Measurements from ENCODE around the gene RNF144B. TPM values are rescaled to one million over a fixed set of nuclear protein-coding genes. Genes with fewer than 3 reads are reported as not detected.

The RNF144B gene
- total and polyA plus RNA-seq, 2 of the 13 experiments (the other 11 are each of a cell fraction or from before 2014, with no cell fraction given) = 1.8 to 4.3 TPM

DNA sequence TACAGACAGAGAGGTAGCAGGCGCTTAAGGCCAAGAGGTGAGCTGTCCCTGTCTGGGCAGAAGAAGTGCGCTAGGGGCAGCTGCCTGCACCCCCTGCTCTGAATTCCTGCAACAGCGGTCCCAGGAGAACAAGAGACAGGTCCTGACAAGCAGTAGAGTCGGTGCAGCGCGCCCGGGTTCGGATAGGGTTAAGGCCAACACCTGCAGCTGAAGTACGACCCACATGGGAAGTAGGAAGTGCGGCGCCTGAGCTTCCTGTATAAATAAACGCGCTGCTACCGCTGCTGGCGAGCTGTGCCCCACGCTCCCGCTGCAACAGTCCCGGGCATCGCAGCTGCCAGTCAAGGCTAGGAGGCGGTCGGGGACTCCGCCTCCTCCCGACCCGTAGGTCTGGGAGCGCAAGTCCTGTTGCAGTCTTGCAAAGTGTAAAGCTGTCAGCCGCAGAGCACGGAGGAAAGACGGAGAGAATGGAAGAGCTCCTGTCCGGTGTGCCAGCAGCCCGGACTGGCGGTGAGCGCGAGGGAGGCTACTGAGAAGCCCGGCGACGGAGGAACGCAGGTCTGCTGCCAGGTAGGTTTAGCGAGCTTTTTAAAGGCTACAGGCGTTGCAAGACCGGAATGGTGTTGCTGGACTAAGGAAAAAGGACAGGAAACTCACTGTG is at the start of gene RNF144B (continued):
- TF ChIP-seq, protein P1, sequence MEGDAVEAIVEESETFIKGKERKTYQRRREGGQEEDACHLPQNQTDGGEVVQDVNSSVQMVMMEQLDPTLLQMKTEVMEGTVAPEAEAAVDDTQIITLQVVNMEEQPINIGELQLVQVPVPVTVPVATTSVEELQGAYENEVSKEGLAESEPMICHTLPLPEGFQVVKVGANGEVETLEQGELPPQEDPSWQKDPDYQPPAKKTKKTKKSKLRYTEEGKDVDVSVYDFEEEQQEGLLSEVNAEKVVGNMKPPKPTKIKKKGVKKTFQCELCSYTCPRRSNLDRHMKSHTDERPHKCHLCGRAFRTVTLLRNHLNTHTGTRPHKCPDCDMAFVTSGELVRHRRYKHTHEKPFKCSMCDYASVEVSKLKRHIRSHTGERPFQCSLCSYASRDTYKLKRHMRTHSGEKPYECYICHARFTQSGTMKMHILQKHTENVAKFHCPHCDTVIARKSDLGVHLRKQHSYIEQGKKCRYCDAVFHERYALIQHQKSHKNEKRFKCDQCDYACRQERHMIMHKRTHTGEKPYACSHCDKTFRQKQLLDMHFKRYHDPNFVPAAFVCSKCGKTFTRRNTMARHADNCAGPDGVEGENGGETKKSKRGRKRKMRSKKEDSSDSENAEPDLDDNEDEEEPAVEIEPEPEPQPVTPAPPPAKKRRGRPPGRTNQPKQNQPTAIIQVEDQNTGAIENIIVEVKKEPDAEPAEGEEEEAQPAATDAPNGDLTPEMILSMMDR (CRISPR knock-in tag; IDR thresholded peaks at IDR 0.05) = peak; percentile 34; the same call in 1 of the 2 replicates
- TF ChIP-seq RBM39 (IDR thresholded peaks at IDR 0.05; ENCODE audit: low read depth, low read length, poor library complexity, severe bottlenecking) (peak; percentile 97), STAT5B (CRISPR knock-in tag; IDR thresholded peaks at IDR 0.05) (no peak), ZNF790 (CRISPR knock-in tag; IDR thresholded peaks at IDR 0.05; ENCODE audit: borderline replicate concordance) (no peak), ZNF407 (CRISPR knock-in tag; IDR thresholded peaks at IDR 0.05; ENCODE audit: not compliant biosample characterization) (peak; percentile 47), RFX5 (IDR thresholded peaks at IDR 0.05; ENCODE audit: low read depth, low read length) (no peak), ARNTL (CRISPR knock-in tag; IDR thresholded peaks at IDR 0.05) (peak; percentile 74; the same call in 1 of the 2 replicates), THAP11 (CRISPR knock-in tag; IDR thresholded peaks at IDR 0.05) (peak; percentile 70), SP4 (CRISPR knock-in tag; IDR thresholded peaks at IDR 0.05) (peak; percentile 60; the same call in 1 of the 2 replicates), GTF3A (CRISPR knock-in tag; conservative IDR thresholded peaks at IDR 0.05) (0 out of 2 replicates have a peak, but pooled peaks have one; percentile 58), ZNF761 (CRISPR knock-in tag; conservative IDR thresholded peaks at IDR 0.05) (peak; percentile 95), MED8 (CRISPR knock-in tag; IDR thresholded peaks at IDR 0.05; ENCODE audit: insufficient replicate concordance) (no peak), NCOA1 (CRISPR knock-in tag; IDR thresholded peaks at IDR 0.05) (0 out of 2 replicates have a peak, but pooled peaks have one; percentile 65), MAX (IDR thresholded peaks at IDR 0.05) (peak; percentile 95)
- TF ChIP-seq, protein P2, sequence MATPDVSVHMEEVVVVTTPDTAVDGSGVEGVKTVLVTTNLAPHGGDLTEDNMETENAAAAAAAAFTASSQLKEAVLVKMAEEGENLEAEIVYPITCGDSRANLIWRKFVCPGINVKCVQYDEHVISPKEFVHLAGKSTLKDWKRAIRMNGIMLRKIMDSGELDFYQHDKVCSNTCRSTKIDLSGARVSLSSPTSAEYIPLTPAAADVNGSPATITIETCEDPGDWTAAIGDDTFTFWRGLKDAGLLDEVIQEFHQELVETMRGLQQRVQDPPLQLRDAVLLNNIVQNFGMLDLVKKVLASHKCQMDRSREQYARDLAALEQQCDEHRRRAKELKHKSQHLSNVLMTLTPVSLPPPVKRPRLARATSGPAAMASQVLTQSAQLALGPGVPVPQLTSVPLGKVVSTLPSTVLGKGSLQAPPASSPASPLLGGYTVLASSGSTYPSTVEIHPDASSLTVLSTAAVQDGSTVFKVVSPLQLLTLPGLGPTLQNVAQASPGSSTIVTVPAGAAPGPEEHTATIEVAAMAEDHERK (CRISPR knock-in tag; IDR thresholded peaks at IDR 0.05; ENCODE audit: low read depth) = no peak
- TF ChIP-seq, protein P3, sequence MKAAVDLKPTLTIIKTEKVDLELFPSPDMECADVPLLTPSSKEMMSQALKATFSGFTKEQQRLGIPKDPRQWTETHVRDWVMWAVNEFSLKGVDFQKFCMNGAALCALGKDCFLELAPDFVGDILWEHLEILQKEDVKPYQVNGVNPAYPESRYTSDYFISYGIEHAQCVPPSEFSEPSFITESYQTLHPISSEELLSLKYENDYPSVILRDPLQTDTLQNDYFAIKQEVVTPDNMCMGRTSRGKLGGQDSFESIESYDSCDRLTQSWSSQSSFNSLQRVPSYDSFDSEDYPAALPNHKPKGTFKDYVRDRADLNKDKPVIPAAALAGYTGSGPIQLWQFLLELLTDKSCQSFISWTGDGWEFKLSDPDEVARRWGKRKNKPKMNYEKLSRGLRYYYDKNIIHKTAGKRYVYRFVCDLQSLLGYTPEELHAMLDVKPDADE (CRISPR knock-in tag; IDR thresholded peaks at IDR 0.05) = no peak
